HepG2 (cell line): ENCODE results near the gene CACNB4. TPM values are rescaled to one million over a fixed set of nuclear protein-coding genes. Genes with fewer than 3 reads are reported as not detected.

Experiments
- CENPX ChIP-seq: sonication (generic); formaldehyde crosslinking; IDR thresholded peaks from 2 replicates; pipeline ENCODE4 v1.9.0; 2021; ENCODE audit warnings: mild to moderate bottlenecking, missing genetic modification reagents, moderate library complexity
- CSRNP1 ChIP-seq: sonication (generic); formaldehyde crosslinking; IDR thresholded peaks from 2 replicates; pipeline ENCODE4 v1.8.1; 2023; ENCODE audit warnings: mild to moderate bottlenecking, missing genetic modification reagents
- EP300 ChIP-seq, 3 experiments: sonication (generic) in 1 of 3; formaldehyde crosslinking in 1 of 3; IDR thresholded peaks; 2 replicates each; pipeline versions ENCODE4 v1.5.1 to v1.6.1; 2011 to 2020; ENCODE audit warnings: low read depth in 2 of 3, low read length in 2 of 3, borderline replicate concordance in 1 of 3, improper control_type of control experiment in 1 of 3, mild to moderate bottlenecking in 1 of 3, missing genetic modification reagents in 1 of 3, moderate library complexity in 1 of 3
- GTF2F1 ChIP-seq: fragments of 150-350 bp; IDR thresholded peaks from 2 replicates; pipeline ENCODE4 v1.6.1; 2014; ENCODE audit warnings: low read length
- KAT7 ChIP-seq: IDR thresholded peaks from 2 replicates; pipeline ENCODE4 v1.6.1; 2018; ENCODE audit warnings: borderline replicate concordance, missing compliant biosample characterization
- LCORL ChIP-seq, 2 experiments: fragments of 450-650 bp in 1 of 2; sonication (generic) in 1 of 2; formaldehyde crosslinking in 1 of 2; IDR thresholded peaks; 2 replicates each; pipeline versions ENCODE4 v1.5.0 to v1.6.1; 2017 to 2020; ENCODE audit warnings: antibody characterized with exemption in 1 of 2, missing genetic modification reagents in 1 of 2
- MYPOP ChIP-seq: sonication (generic); formaldehyde crosslinking; IDR thresholded peaks from 2 replicates; pipeline ENCODE4 v1.8.1; 2023; ENCODE audit warnings: mild to moderate bottlenecking, moderate library complexity, missing genetic modification reagents
- NR2C2 ChIP-seq: sonication (generic); formaldehyde crosslinking; IDR thresholded peaks from 2 replicates; pipeline ENCODE4 v1.4.0; 2020; ENCODE audit warnings: missing genetic modification reagents, mild to moderate bottlenecking, moderate library complexity, borderline replicate concordance
- PHF21A ChIP-seq: sonication (generic); formaldehyde crosslinking; IDR thresholded peaks from 2 replicates; pipeline ENCODE4 v1.5.0; 2020; ENCODE audit warnings: mild to moderate bottlenecking, missing genetic modification reagents
- ZFP36 ChIP-seq: fragments of 150-350 bp; IDR thresholded peaks from 2 replicates; pipeline ENCODE4 v1.6.1; 2018; ENCODE audit warnings: borderline replicate concordance, low read length, low read depth; ENCODE audit not compliant: partially characterized antibody
- ZMYM4 ChIP-seq: sonication (generic); formaldehyde crosslinking; IDR thresholded peaks from 2 replicates; pipeline ENCODE4 v1.8.1; 2023; ENCODE audit warnings: mild to moderate bottlenecking, missing genetic modification reagents
- ZNF121 ChIP-seq: sonication (generic); formaldehyde crosslinking; IDR thresholded peaks from 2 replicates; pipeline ENCODE4 v1.5.0; 2020; ENCODE audit warnings: mild to moderate bottlenecking, missing genetic modification reagents
- ZNF704 ChIP-seq: sonication (generic); formaldehyde crosslinking; IDR thresholded peaks from 2 replicates; pipeline ENCODE4 v1.8.1; 2023; ENCODE audit warnings: mild to moderate bottlenecking, inconsistent platforms, moderate library complexity, missing genetic modification reagents, borderline replicate concordance
- ZNF781 ChIP-seq: sonication (generic); formaldehyde crosslinking; IDR thresholded peaks from 2 replicates; pipeline ENCODE4 v1.5.1; 2020; ENCODE audit warnings: borderline replicate concordance, mild to moderate bottlenecking, missing genetic modification reagents; ENCODE audit errors: not compliant biosample characterization
- polyA plus RNA-seq, 8 experiments: library from polyadenylated mRNA; depleted of rRNA in 3 of 8; stranded (reverse) in 7 of 8; unstranded in 1 of 8; fragments of >200 nt; fragmentation: Illumina TruSeq in 4 of 8; extraction: Trizol in 4 of 8; gene quantifications; 2 replicates each; pipeline versions ENCODE4 v1.2.1 to v1.2.3, GENCODE V29; 2011 to 2016; ENCODE audit warnings: low read depth in 4 of 8, missing spikeins in 1 of 8, mixed read lengths in 1 of 8; ENCODE audit not compliant: insufficient read depth in 1 of 8
- total RNA-seq, 5 experiments: library from RNA; depleted of rRNA; stranded (reverse); fragments of >200 nt; fragmentation: Illumina TruSeq; extraction: Trizol; gene quantifications; 2 replicates each; pipeline ENCODE4 v1.2.3, GENCODE V29; 2016; ENCODE audit warnings: low read depth in 1 of 5
- TF ChIP-seq, protein P1 (sequence below): IDR thresholded peaks from 2 replicates; pipeline ENCODE4 v1.6.1; 2016; ENCODE audit warnings: mild to moderate bottlenecking, missing biosample characterization, missing genetic modification reagents
- TF ChIP-seq, protein P2 (sequence below): sonication (generic); formaldehyde crosslinking; IDR thresholded peaks from 2 replicates; pipeline ENCODE4 v1.4.0; 2020; ENCODE audit warnings: missing genetic modification reagents

The CACNB4 gene
- total and polyA plus RNA-seq, 2 of the 13 experiments (the other 11 are each of a cell fraction or from before 2014, with no cell fraction given): 5.1 to 14.3 TPM

DNA sequence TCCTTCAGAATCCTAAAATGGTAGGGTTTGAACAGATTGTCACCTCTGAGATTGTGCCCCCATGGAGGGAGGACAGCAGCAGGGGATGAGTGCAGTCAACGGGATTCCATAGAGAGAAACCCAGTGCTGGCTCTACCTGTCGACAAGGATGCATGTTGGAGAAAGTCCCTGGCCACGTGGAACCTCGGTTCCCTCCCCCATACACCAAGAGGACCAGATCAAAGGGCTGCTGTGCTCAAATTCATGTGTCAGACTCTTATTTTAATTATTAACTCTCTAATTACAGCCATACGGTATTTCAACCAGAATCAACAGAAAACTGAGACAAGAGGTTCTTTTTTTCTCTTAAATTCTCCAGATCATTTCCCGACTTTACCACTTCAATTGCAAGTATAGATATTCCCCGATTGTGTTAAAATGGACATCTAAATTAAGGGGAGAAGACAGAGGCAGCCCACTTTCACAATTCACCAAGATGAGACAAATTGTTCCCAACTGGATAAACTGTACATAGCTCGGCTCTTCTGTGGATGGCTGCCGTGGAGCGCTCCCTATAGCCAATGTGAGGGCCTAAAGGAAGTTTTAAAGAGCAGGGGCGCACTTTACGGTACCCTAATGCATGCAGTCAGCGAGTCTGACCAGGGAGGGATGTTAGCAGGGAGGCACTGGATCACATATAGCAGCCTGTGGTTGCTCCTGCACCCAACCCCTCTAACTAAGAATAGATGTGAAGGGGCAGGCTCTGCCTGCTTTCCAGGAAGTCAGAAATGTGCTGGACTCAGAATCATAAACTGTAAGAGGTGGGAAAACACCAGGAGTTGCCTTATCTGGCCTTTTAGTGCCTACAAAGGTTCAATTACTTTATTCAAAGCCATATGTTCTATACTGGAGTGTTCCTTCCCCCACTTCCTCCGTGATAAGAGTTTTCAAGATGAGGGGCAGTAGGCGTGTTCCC lies 123.1 kb downstream of the CACNB4 start (continued):
- TF ChIP-seq CSRNP1 (CRISPR knock-in tag) (0 out of 2 replicates have a peak, but pooled peaks have one; percentile 26), KAT7 (CRISPR knock-in tag) (no peak), CENPX (no peak), EP300 (IDR thresholded peaks at IDR 0.05; ENCODE audit: low read depth in 2 of 2, low read length in 2 of 2) (peak in 1 of 2 experiments; percentile 69; a peak in 1 of 4 replicates), EP300 (CRISPR knock-in tag; IDR thresholded peaks at IDR 0.05; ENCODE audit: borderline replicate concordance) (0 out of 2 replicates have a peak, but pooled peaks have one; percentile 12), LCORL (IDR thresholded peaks at IDR 0.05) (no peak), LCORL (CRISPR knock-in tag; IDR thresholded peaks at IDR 0.05) (no peak), NR2C2 (0 out of 2 replicates have a peak, but pooled peaks have one; percentile 28), ZNF121 (CRISPR knock-in tag) (no peak), ZNF704 (CRISPR knock-in tag) (no peak; the same call in 1 of the 2 replicates), ZMYM4 (CRISPR knock-in tag) (no peak; the same call in 1 of the 2 replicates), PHF21A (CRISPR knock-in tag) (0 out of 2 replicates have a peak, but pooled peaks have one; percentile 23), ZFP36 (no peak), ZNF781 (CRISPR knock-in tag) (no peak), MYPOP (CRISPR knock-in tag) (no peak), GTF2F1 (no peak)
- TF ChIP-seq, protein P1, sequence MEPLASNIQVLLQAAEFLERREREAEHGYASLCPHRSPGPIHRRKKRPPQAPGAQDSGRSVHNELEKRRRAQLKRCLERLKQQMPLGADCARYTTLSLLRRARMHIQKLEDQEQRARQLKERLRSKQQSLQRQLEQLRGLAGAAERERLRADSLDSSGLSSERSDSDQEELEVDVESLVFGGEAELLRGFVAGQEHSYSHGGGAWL (CRISPR knock-in tag): 0 out of 2 replicates have a peak, but pooled peaks have one; percentile 2
- TF ChIP-seq, protein P2, sequence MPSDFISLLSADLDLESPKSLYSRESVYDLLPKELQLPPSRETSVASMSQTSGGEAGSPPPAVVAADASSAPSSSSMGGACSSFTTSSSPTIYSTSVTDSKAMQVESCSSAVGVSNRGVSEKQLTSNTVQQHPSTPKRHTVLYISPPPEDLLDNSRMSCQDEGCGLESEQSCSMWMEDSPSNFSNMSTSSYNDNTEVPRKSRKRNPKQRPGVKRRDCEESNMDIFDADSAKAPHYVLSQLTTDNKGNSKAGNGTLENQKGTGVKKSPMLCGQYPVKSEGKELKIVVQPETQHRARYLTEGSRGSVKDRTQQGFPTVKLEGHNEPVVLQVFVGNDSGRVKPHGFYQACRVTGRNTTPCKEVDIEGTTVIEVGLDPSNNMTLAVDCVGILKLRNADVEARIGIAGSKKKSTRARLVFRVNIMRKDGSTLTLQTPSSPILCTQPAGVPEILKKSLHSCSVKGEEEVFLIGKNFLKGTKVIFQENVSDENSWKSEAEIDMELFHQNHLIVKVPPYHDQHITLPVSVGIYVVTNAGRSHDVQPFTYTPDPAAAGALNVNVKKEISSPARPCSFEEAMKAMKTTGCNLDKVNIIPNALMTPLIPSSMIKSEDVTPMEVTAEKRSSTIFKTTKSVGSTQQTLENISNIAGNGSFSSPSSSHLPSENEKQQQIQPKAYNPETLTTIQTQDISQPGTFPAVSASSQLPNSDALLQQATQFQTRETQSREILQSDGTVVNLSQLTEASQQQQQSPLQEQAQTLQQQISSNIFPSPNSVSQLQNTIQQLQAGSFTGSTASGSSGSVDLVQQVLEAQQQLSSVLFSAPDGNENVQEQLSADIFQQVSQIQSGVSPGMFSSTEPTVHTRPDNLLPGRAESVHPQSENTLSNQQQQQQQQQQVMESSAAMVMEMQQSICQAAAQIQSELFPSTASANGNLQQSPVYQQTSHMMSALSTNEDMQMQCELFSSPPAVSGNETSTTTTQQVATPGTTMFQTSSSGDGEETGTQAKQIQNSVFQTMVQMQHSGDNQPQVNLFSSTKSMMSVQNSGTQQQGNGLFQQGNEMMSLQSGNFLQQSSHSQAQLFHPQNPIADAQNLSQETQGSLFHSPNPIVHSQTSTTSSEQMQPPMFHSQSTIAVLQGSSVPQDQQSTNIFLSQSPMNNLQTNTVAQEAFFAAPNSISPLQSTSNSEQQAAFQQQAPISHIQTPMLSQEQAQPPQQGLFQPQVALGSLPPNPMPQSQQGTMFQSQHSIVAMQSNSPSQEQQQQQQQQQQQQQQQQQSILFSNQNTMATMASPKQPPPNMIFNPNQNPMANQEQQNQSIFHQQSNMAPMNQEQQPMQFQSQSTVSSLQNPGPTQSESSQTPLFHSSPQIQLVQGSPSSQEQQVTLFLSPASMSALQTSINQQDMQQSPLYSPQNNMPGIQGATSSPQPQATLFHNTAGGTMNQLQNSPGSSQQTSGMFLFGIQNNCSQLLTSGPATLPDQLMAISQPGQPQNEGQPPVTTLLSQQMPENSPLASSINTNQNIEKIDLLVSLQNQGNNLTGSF (CRISPR knock-in tag): no peak
